GM11168 (cell line): ENCODE results near the gene KRTAP5-2.
"Not testable (repeated sequence)": the region's sequence is repeated elsewhere in the genome, so short reads cannot be mapped to it uniquely, and the experiment has no call there.

Experiments used
- in situ Hi-C: fragments of 300-500 bp; cut with MboI; formaldehyde crosslinking; loops from one replicate; pipeline ENCODE4 v1.12.0; 2022; ENCODE audit warnings: low sequenced_read_pairs; ENCODE audit not compliant: unreplicated experiment

Gene KRTAP5-2

DNA sequence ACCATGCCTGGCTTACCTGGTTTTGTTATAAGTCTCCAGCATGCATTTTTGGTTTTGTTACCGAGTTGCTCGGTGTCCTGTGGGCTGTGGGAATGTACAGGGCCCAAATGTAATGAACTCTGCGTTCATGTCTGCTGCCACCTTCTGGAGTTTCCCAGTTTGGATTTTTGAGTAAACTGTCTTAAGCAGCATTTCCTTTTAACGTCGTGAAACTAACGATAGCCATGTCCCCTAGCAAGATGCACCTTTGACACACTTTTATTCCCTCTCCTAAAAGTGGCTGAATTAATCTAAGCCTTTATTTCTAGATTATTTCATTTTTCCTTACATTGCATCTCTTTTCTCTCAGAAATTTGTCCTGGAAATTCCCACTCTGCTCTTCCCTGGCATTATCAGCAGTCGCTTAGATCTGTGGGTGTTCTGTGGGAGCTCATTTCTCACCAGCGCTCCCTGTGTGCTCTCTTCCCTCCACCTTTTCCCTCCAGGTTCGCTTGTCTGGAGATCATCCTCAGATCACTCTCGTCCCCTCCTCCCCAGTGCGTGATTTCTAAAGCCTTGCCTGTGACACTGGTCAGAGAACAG lies 2.0 kb downstream of the KRTAP5-2 start:
- in situ Hi-C loops: not testable (repeated sequence)

DNA sequence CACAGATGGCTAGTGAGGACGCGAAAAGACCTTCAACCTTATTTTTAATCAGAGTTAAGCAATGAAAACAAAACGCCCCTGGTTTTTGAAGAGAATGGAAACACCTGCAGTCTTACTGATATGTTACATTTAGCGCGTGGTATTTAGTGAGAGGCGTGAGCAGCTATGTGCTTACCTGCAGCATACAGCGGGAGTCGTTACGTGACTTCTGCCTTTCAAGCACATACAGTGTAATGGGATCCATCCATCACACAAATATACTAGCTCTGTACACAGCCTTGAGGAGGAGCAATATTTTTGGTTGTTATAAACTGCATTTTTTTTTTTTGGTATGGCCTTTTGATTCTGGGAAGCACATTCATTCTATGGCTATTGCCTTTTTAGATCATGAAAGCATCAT lies 5.5 kb downstream of the KRTAP5-2 start:
- in situ Hi-C loops: no loop called here

DNA sequence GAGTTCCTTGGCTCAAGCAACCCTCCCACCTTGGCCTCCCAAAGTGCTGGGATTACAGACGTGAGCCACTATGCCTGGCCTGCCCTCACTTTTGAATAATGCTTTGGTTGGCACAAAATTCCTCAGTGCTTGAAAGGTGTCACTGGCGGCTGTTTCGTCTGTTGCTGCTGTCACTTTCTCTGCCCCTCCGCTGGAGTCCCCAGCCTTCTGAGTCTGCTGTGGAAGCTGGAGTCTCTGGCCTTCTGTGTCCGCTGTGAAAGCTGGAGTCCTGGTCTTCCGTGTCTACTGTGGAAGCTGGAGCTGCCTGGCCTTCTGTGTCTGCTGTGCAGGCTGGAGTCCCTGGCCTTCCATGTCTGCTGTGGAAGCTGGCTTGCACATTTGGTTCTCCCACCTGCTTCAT lies 8.1 kb downstream of the KRTAP5-2 start:
- in situ Hi-C loops: no loop called here

DNA sequence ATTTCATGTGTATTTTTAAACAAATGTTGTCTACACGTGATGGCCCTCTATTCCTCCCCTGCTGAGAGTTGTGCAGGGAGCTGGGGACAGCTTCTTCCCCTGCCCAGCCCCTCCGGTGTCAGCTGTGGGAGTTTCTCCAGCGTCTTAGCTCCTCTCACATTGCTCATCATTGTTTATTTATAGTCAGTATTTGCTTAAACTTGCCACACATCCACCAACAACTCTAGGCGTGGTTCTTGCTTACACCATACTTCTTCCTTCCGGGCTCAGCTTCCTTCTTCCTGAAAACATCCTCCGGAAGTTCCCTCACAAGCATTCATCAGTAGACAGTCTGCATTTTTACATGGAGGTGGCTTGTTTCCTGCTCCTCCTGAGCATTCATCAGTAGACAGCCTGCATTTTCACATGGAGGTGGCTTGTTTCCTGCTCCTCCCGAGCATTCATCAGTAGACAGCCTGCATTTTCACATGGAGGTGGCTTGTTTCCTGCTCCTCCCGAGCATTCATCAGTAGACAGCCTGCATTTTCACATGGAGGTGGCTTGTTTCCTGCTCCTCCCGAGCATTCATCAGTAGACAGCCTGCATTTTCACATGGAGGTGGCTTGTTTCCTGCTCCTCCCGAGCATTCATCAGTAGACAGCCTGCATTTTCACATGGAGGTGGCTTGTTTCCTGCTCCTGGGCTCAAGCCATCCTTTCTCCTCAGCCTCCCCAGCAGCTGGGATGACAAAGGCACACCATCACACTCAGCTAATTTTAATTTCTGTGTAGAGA lies 8.7 kb downstream of the KRTAP5-2 start:
- in situ Hi-C loops: not testable (repeated sequence)

DNA sequence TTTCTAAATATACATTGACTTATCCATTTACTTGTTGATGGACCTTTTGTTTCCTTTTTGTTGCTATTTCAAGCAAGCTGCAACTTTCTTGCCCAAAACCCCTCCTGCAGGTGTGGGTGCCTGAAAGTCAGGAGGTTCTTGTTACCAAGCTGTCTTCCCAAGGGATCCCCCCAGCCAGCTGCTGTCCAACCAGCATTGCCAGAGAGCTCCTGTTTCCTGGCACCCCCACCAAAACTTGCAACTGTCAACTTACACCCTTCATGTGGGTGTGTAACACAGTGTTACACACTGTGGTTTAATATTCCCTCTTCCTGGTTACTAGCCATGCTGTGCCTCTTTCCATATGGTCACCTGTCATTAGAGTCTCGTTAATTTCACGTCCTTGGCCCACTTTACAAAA lies 11.4 kb downstream of the KRTAP5-2 start:
- in situ Hi-C loops: no loop called here

DNA sequence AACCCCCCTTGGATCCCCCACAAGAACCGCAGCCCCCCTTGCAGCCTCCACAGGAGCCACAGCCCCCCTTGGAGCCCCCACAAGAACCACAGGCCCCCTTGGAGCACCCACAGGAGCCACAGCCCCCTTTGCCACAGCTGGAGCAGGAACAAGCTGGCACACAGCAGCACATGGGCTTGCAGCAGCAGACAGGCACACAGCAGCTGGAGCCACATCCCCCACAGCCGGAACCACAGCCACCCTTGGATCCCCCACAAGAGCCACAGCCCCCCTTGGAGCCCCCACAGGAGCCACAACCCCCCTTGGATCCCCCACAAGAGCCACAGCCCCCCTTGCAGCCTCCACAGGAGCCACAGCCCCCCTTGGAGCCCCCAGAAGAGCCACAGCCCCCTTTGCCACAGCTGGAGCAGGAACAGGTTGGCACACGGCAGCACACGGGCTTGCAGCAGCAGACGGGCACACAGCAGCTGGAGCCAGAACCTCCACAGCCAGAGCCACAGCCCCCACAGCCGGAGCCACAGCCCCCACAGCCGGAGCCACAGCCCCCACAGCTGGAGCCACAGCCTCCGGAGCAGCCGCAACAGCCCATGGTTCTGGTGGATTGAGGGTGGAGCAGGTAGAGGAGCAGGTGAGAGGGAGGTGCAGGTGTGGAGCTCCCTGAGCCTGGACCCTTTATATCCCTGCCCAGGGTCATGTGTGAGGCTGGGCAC lies 13.3 kb downstream of the KRTAP5-2 start, which contains the start of gene KRTAP5-1:
Gene KRTAP5-1, minus strand, starts transcription at position 623 of the 710 bp plus-strand sequence. Its CDS starts 34 bp downstream, at position 589.
- in situ Hi-C loops: not testable (repeated sequence)

DNA sequence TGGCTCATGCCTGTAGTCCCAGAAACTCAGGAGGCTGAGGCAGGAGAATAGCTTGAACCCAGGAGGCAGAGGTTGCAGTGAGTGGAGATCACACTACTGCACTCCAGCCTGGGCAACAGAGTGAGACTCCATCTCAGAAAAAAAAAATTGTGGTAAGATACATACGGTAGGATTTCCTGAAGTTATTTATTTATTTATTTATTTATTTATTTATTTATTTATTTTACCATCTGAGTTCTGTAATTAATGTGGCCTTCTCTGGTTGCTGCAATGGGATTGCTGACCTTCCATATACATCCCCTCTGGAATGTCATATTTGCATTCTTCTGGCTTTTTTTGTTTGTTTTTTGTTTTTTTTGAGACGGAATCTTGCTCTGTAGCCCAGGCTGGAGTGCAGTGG lies 15.2 kb downstream of the KRTAP5-2 start:
- in situ Hi-C loops: not testable (repeated sequence)

DNA sequence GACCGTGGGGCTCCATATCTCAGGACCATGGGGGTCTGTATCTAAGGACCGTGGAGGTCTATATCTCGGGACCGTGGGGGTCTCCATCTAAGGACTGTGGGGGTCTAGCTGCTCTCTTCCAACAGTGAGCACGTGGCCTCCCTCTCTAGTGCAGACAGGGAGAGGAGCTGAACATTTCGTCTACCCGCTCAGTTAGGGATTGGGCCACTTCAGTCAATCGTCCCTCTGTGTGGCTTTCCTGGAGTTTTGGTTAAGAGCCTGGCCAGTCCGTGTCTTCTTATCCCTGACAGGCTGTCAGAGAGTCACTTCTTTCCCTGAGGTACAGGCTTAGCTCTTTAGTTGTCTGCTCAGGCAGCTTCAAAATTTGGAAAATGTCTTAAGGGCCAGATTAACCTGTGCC lies 16.1 kb downstream of the KRTAP5-2 start:
- in situ Hi-C loops: no loop called here

DNA sequence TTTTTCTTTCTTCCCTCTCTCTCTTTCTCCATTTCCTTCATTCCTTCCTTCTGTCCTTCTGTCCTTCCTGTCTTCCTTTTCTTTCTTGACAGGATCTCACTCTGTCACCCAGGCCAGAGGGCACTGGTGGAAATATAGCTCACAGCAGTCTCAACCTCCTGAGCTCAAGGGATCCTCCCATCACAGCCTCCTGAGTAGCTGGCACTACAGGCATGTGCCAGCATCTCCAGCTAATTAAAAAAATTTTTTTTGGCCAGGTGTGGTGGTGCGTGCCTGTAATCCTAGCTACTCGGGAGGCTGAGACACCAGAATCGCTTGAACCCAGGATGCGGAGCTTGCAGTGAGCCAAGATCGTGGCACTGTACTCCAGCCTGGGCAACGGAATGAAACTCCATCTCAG lies 21.3 kb downstream of the KRTAP5-2 start:
- in situ Hi-C loops: no loop called here

DNA sequence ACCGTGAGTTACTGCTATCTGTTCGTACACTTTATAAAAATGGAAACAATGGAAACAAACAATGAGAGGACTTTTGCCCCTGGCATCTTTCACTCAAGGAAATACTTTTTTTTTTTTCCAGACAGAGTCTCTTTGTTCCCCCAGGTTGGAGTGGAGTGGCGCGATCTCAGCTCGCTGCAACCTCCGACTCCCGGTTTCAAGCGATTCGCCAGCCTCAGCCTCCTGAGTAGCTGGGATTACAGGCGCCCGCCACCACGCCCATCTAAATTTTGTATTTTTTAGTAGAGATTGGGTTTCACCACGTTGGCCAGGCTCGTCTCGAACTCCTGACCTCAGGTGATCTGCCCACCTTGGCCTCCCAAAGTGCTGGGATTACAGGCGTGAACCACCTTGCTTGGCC lies 22.3 kb downstream of the KRTAP5-2 start:
- in situ Hi-C loops: not testable (repeated sequence)

DNA sequence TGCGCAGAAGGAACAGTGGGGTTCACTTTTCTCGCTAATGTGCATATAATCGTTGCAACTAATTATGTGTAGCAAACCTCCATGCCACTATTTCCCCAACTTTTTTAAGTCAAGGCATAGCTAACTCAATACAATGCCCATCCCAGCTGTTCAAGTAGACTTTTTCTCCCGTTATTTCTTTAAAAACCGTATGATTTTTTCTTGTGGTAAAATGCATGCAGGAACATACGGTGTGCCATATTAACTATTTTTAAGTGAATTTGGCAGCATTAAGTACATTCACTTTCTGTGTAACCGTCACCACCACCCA lies 23.2 kb downstream of the KRTAP5-2 start:
- in situ Hi-C loops: no loop called here

DNA sequence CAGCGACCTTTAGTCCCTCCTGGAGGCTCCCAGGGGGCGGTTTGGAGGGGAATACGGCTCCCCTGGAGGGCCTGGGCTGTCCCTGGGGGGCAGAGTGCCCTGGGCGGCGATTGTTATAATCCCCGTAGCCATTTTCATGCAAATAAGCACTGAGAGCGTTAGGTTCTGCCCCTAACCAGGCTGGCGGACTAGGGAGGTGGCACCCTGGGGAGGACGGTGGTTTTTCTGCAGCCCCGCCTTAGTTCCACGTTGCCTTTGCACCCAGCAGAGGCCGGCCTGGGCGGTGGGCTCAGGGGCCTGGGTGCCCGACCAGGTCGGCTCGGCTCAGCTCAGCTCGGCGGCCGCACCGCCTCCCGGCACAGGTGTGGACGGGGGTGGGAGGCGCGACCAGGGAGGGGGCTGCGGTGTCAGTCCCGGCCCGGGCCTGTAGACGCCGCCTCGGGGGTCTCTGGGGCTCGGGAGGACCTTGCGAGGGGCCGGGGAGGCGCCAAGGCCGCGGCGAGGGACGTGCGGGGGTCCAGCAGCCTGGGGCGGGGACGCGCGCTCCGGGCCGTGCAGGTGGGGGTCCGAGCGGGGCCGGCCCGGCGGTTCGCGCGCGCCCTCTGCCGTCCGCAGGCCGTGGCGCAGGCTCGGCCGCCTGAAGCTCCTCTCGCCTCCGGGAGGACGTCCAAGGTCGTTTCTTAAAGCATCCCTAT lies 23.7 kb downstream of the KRTAP5-2 start:
- in situ Hi-C loops: no loop called here

DNA sequence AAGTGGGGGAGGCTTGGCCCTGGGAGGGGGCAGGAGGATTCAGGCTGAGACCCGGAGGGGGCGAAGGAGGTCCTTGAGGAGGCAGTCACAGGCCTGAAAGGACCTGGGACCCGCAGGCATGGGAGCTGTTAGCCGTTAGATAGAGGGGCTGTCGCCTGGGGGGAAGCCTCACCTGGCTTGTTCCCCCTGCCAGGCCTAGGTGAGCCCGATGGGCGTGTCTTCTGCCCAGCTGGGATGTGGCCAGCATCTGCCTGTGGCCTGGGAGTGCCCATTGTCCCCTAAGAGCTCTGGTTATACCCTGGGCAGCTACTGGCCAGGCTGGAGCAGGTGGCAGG lies 24.2 kb downstream of the KRTAP5-2 start:
- in situ Hi-C loops: no loop called here

DNA sequence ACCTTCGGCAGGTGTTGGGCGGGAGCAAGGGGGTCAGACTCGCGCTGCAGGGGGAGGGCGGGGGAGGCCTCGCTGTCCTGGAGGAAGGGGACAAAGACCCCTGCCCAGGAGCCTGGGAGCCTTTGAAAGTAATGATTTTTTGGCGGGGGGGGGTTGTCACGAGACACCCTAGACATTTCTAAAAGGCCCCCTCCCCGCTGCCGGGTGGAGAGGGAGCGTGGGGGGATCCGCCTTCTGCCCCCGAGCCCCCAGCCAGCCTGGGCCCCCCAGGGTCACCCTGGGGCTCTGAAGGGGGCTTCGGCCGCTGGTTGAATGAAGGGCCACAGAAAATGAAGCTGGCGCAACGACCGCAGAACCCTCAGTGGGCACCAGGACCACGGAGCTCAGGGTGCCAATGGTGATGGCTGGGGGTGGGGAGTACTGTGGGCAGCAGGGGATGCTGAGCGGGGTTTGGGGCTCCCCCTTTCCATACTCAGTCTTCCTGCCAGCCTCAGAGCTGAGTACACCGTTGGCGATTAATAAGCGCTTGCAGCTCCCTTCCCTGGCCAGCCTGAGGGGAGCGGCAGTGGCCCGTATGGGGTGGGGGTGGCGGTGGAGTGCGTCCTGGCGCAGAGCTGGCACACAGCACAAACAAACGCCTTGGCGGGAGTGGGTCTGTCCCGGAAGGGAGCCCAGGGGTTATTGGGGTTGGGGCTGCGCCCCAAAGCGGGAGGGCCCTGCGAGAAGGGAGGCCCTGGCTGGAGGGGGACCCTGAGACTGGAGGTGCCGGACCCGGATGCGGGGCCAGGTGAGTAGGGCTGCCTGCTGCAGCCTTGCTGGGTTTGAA lies 24.8 kb downstream of the KRTAP5-2 start:
- in situ Hi-C loops: no loop called here

DNA sequence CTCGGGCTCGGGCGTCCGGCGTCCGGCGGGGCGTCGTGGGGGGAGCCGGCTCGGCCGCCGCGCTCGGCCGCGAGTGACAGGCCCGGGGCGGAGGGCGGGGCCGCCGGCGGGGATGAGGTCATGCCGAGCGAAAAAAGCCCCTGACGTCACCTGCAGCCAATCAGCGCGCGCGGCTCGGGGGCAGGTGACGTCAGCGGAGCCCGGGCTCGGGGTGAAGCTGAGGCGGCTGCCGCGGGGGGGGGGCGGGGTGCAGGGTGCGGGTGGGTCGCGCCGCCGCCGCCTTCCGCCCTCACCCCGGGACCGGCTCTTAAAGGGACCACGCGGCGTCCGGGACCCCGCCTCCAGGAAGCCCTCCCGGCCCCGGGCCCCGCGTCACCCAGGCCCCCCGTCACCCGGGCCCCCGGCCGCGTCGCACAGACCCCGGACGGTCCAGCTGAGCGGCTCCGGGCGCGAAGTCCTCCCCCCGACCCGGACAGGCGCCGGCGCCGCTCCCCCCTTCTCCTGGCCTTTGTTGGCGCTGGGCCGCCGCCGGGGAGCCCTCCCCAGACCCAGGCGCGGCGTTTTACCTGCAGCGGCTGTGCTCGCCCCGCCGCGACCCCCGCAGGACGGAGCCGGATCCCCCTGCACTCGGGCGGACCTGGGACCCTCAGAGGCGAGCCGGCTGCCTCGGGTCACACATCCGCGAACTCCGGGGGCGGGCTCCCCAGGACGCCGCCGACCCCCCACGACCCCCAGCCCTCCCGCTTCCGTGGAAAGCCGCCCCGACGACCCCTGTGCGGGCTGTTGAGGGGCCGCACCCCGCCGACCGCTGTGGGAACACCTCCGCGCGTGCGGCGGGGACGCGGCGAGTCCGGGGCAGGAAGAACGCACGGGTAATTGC lies 25.7 kb downstream of the KRTAP5-2 start, which contains the start of gene DUSP8:
Gene DUSP8, minus strand, starts transcription at position 75 of the 880 bp plus-strand sequence. CDS start 6,445 bp downstream, outside the sequence.
- in situ Hi-C loops: no loop called here

DNA sequence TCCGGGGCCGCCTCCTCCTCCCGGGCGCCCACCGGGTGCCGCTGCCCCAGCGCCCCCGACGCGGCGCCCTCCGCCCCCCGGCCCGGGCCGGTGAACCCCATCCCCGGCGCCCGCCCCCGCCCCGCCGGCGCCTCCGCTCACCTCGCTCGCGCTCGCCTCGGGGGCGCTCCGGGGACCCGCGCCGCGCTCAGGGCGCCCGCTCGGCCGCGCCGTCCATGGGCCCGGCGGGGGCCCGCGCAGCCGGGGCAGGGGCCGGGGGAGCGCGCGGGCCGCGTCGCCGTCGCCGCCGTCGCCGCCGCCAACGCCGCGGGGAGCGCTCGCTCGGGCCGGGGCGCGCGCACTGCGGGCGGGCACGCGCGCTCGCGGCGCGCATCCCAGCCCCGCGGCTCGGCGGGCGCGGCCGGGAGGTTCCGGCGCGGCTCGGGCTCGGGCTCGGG lies 26.3 kb downstream of the KRTAP5-2 start:
- in situ Hi-C loops: no loop called here

DNA sequence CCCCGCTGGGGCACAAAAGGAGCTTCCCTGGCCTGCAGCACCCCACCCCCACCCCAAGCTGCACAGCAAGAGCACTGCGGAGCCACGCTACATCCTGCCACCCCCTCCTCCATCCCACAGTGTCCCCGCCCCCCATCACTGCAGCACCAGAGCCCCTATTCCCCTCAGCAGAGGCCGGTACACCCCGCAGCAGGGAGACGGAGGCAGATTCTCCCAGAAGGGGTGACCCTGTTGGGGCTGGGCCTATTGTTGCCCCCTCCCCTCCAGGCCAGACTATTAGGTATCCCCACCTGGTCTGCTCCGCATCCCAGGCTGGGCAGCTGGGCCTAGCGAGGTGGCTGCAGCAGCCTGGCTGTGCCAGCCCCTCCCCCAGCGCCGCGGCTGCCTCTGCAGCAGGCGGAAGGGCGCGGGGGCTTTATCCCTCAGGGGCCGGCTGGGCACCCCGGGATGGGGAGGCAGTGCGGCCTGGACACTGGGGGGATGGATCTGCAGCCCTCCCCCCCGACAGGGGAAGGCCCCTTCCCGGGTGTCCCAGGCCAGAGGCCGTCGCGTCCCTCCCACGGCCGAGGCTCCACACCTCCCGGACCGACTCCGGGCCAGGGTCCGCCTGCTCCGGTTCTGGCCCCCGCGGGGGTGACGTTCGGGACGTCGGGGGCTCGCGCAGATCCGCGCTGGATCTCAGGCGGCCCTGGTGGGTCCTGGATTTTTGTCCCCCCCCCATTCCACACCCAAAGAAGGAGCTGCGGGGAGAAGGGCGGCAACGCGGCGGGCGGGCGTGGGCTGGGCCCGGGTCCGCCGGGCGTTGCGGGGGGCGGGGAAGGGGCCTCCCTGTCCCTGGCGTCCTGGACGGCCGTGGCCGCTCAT lies 27.0 kb downstream of the KRTAP5-2 start:
- in situ Hi-C loops: no loop called here

DNA sequence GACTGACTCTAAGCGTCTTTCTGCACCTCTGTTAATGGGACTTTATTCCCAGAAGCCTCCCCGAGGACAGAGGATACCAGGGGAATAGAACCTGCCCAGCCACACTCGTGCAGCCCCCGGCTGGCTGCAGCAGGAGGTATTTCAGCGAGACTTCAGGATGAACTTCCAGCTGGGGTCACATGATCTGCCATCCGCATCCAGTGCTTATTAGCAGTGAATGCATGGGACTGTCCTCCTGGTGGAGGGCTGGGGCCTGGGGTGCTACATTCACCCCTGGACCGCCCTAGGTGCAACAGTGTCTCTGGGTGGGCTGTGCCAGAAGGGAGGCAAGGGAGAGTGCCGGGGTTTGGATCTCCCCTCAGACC lies 27.6 kb downstream of the KRTAP5-2 start:
- in situ Hi-C loops: no loop called here
